ENCODE measurements around the gene GRID1. TPM values are rescaled to one million over a fixed set of nuclear protein-coding genes. Genes with fewer than 3 reads are reported as not detected.

GRID1 gene
- total and polyA plus RNA-seq, 10 of the 15 experiments (the other 5 are each of a cell fraction or from before 2014, with no cell fraction given) = 0.04 to 0.62 (median 0.08) TPM; not detected in 5

DNA sequence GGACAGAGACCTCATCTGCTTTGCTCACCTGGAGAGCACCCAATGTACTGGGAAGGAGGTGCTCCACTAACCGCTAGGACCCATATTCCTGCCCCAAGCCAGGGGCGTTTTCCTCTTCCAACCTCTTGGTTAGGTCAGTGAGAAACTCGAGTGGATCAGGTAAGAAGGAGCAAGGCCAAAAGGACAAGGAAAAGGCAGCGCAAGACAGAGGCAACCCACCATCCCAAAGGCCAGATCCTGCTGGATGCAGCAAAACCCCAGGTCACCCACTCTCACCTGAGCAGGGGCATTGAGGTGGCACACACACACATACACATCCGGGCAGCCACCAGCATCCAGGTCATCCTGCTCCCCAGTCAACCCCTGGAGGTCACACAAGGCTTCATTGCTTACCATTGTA, 105.1 kb downstream of the GRID1 start:
- Histone ChIP-seq H3K4me1 (ENCODE audit: control insufficient read depth, insufficient read depth, low read length) (no peaks in the 10 kb centered on the region), H3K79me2 (ENCODE audit: control insufficient read depth, insufficient read depth, low read length) (no peaks in the 10 kb centered on the region), H2AFZ (ENCODE audit: control insufficient read depth, low read depth, low read length) (no peak overlapping the region), H3K9me3 (replicated peaks; ENCODE audit: control insufficient read depth, insufficient read depth, low read length) (no peaks in the 10 kb centered on the region), H3K27ac (ENCODE audit: control insufficient read depth, insufficient read depth) (no peak overlapping the region), H3K36me3 (ENCODE audit: control insufficient read depth in 2 of 2, insufficient read depth in 2 of 2, low read length in 1 of 2) (no peaks in the 10 kb centered on the region), H4K20me1 (ENCODE audit: control insufficient read depth, insufficient read depth) (no peaks in the 10 kb centered on the region), H3K27me3 (replicated peaks in 1 of 2; ENCODE audit: control insufficient read depth in 2 of 2, insufficient read depth in 2 of 2, low read length in 1 of 2) (peaks cover 0 to 2% of the 10 kb centered on the region in 2 experiments; a peak in 2 of 4 replicates), H3K9ac (ENCODE audit: control insufficient read depth, insufficient read depth, low read length) (no peak overlapping the region), H3K4me2 (ENCODE audit: control insufficient read depth, insufficient read depth) (no peak overlapping the region), H3K4me3 (no peak overlapping the region)
- SMC1A ChIA-PET (ENCODE audit: uncharacterized antibody, unreplicated experiment) = interaction anchor here (1.0 kb wide), 1 partner anchor 99 kb away, joined by 5 read pairs; no protein-coding TSS in a partner anchor
- TF ChIP-seq FOXM1 (IDR thresholded peaks at IDR 0.05; ENCODE audit: low read depth, low read length) (no peak), PAX5 (IDR thresholded peaks at IDR 0.05; ENCODE audit: borderline replicate concordance, low read depth, low read length) (no peak), NR2C2 (IDR thresholded peaks at IDR 0.05; ENCODE audit: borderline replicate concordance, control insufficient read depth, insufficient read length, low read depth) (no peak), POLR2A (IDR thresholded peaks at IDR 0.05; ENCODE audit: low read depth, low read length) (no peak)
- ATAC-seq (no peak; the same call in 2 of the 3 replicates), FAIRE-seq (no peak), DNase-seq (ENCODE audit: low read depth, low spot score) (no peak)
- 29% methylated on average over 5 of the region's 5 CpGs for WGBS (ENCODE audit: insufficient coverage, insufficient replicate concordance, low lambda C conversion rate, missing lambda C conversion rate)
- CTCF ChIA-PET = interaction anchor here (0.6 to 1.8 kb wide), 8 partner anchors 20 to 485 kb away, joined by 3 to 5 read pairs (median 3); no protein-coding TSS in a partner anchor
- intact Hi-C loops (cut with micrococcal nuclease; ENCODE audit: unreplicated experiment) (loop anchor here (5.0 kb wide), 1 partner anchor 326 kb away; no protein-coding TSS in a partner anchor), in situ Hi-C loops (cut with MboI) (no loop called here)
- BruUV-seq (replicated peaks) = no TSS peak
- RAD21 ChIA-PET (ENCODE audit: unreplicated experiment) = interaction anchor here (1.1 to 1.8 kb wide), 2 partner anchors 99 to 324 kb away, joined by 3 to 6 read pairs; no protein-coding TSS in a partner anchor
- POLR2A ChIA-PET = no interaction called here

DNA sequence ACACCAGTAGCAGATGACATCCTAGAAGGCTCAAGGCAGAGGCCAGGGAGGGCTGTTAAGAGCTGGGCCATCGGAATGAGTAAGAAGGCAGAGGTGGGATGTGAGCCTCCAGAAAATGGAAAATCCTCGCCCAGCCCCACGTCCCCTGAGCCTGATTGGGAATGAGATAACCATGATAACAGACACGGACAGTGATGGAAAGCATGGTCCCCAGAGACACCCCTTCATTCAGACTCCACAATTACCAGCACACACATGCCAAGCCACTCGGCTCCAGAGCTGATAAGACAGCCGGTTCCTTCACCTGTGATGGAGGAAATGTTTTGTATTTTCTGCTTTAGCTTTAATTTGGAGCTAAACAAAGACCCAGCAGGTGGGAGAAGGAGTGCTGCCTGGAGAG, 106.0 kb downstream of the GRID1 start:
- H3K27ac ChIP-seq (ENCODE audit: control insufficient read depth, insufficient read depth) = no peak overlapping the region
- no peaks in the 10 kb centered on the region for H3K79me2 ChIP-seq (ENCODE audit: control insufficient read depth, insufficient read depth, low read length)
- no peak overlapping the region for H3K4me3 ChIP-seq
- no peak overlapping the region for H2AFZ ChIP-seq (ENCODE audit: control insufficient read depth, low read depth, low read length)
- ChIA-PET POLR2A (no interaction called here), RAD21 (ENCODE audit: unreplicated experiment) (interaction anchor here (1.8 kb wide), 1 partner anchor 325 kb away, joined by 6 read pairs; no protein-coding TSS in a partner anchor), SMC1A (ENCODE audit: uncharacterized antibody, unreplicated experiment) (interaction anchor here (1.0 kb wide), 1 partner anchor 100 kb away, joined by 5 read pairs; no protein-coding TSS in a partner anchor), CTCF (interaction anchor here (1.1 to 1.2 kb wide), 2 partner anchors 20 to 325 kb away, joined by 3 to 4 read pairs; no protein-coding TSS in a partner anchor)
- no peak for DNase-seq (ENCODE audit: low read depth, low spot score)
- WGBS (ENCODE audit: insufficient coverage, insufficient replicate concordance, low lambda C conversion rate, missing lambda C conversion rate) = 9% methylated on average over 6 of the region's 6 CpGs
- H3K9ac ChIP-seq (ENCODE audit: control insufficient read depth, insufficient read depth, low read length) = no peak overlapping the region
- no peaks in the 10 kb centered on the region for H4K20me1 ChIP-seq (ENCODE audit: control insufficient read depth, insufficient read depth)
- no peaks in the 10 kb centered on the region for H3K36me3 ChIP-seq (ENCODE audit: control insufficient read depth in 2 of 2, insufficient read depth in 2 of 2, low read length in 1 of 2)
- H3K4me2 ChIP-seq (ENCODE audit: control insufficient read depth, insufficient read depth) = no peak overlapping the region
- no TSS peak for BruUV-seq (replicated peaks)
- no peaks in the 10 kb centered on the region for H3K4me1 ChIP-seq (ENCODE audit: control insufficient read depth, insufficient read depth, low read length)
- in situ Hi-C loops (cut with MboI) = no loop called here
- intact Hi-C loops (cut with micrococcal nuclease; ENCODE audit: unreplicated experiment) = loop anchor here (5.0 kb wide), 1 partner anchor 327 kb away; no protein-coding TSS in a partner anchor
- peaks cover 0 to 2% of the 10 kb centered on the region in 2 experiments; a peak in 2 of 4 replicates for H3K27me3 ChIP-seq (replicated peaks in 1 of 2; ENCODE audit: control insufficient read depth in 2 of 2, insufficient read depth in 2 of 2, low read length in 1 of 2)
- no peaks in the 10 kb centered on the region for H3K9me3 ChIP-seq (replicated peaks; ENCODE audit: control insufficient read depth, insufficient read depth, low read length)
- no peak for FAIRE-seq
- no peak for ATAC-seq
- TF ChIP-seq NR2C1 (IDR thresholded peaks at IDR 0.05) (no peak), ZNF384 (IDR thresholded peaks at IDR 0.05; ENCODE audit: borderline replicate concordance, low read depth, low read length) (no peak), SIX5 (IDR thresholded peaks at IDR 0.05; ENCODE audit: low read depth, low read length, severe bottlenecking) (no peak), LARP7 (IDR thresholded peaks at IDR 0.05) (no peak), MTA2 (IDR thresholded peaks at IDR 0.05; ENCODE audit: low read depth) (no peak), TBL1XR1 (IDR thresholded peaks at IDR 0.05; ENCODE audit: low read depth, low read length) (no peak), CTCF (IDR thresholded peaks at IDR 0.05 in 2 of 3, conservative IDR thresholded peaks at IDR 0.05 in 1 of 3; ENCODE audit: control insufficient read depth in 2 of 3, extremely low read depth in 1 of 3, insufficient read depth in 1 of 3, low read depth in 3 of 3, low read length in 3 of 3) (no peak)
- TF ChIP-seq, protein P1, sequence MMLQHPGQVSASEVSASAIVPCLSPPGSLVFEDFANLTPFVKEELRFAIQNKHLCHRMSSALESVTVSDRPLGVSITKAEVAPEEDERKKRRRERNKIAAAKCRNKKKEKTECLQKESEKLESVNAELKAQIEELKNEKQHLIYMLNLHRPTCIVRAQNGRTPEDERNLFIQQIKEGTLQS (IDR thresholded peaks at IDR 0.05; ENCODE audit: borderline replicate concordance, extremely low read depth, low read depth, low read length) = no peak
- TF ChIP-seq, protein P2, sequence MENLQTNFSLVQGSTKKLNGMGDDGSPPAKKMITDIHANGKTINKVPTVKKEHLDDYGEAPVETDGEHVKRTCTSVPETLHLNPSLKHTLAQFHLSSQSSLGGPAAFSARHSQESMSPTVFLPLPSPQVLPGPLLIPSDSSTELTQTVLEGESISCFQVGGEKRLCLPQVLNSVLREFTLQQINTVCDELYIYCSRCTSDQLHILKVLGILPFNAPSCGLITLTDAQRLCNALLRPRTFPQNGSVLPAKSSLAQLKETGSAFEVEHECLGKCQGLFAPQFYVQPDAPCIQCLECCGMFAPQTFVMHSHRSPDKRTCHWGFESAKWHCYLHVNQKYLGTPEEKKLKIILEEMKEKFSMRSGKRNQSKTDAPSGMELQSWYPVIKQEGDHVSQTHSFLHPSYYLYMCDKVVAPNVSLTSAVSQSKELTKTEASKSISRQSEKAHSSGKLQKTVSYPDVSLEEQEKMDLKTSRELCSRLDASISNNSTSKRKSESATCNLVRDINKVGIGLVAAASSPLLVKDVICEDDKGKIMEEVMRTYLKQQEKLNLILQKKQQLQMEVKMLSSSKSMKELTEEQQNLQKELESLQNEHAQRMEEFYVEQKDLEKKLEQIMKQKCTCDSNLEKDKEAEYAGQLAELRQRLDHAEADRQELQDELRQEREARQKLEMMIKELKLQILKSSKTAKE (IDR thresholded peaks at IDR 0.05; ENCODE audit: low read depth, poor library complexity, severe bottlenecking) = no peak
